IPS-20b (cell line): ENCODE data around the gene CHD6.

Experiments used
- H3K27ac ChIP-seq: one replicate; pipeline ENCODE4 v1.5.1; 2013; ENCODE audit warnings: low read length
- H3K27me3 ChIP-seq: 2 replicates; pipeline ENCODE4 v1.6.1; 2013; ENCODE audit warnings: mild to moderate bottlenecking, low read length, inconsistent platforms; ENCODE audit not compliant: insufficient read depth
- H3K36me3 ChIP-seq: 2 replicates; pipeline ENCODE4 v1.6.1; 2013; ENCODE audit warnings: low read depth, mild to moderate bottlenecking, inconsistent platforms, low read length, moderate library complexity; ENCODE audit not compliant: insufficient read depth
- H3K4me1 ChIP-seq: 2 replicates; pipeline ENCODE4 v1.6.1; 2013; ENCODE audit warnings: mild to moderate bottlenecking, control low read depth, inconsistent platforms, low read length, moderate library complexity; ENCODE audit not compliant: insufficient read depth
- H3K4me3 ChIP-seq: 2 replicates; pipeline ENCODE4 v1.5.1; 2013; ENCODE audit warnings: mild to moderate bottlenecking, low read length, inconsistent platforms
- H3K9ac ChIP-seq: 2 replicates; pipeline ENCODE4 v1.6.1; 2013; ENCODE audit warnings: low read depth, mild to moderate bottlenecking, inconsistent platforms, low read length, moderate library complexity
- H3K9me3 ChIP-seq: 2 replicates; pipeline ENCODE4 v1.6.1; 2013; ENCODE audit warnings: mild to moderate bottlenecking, low read depth, low read length, inconsistent platforms; ENCODE audit not compliant: insufficient read depth

CHD6 gene

DNA sequence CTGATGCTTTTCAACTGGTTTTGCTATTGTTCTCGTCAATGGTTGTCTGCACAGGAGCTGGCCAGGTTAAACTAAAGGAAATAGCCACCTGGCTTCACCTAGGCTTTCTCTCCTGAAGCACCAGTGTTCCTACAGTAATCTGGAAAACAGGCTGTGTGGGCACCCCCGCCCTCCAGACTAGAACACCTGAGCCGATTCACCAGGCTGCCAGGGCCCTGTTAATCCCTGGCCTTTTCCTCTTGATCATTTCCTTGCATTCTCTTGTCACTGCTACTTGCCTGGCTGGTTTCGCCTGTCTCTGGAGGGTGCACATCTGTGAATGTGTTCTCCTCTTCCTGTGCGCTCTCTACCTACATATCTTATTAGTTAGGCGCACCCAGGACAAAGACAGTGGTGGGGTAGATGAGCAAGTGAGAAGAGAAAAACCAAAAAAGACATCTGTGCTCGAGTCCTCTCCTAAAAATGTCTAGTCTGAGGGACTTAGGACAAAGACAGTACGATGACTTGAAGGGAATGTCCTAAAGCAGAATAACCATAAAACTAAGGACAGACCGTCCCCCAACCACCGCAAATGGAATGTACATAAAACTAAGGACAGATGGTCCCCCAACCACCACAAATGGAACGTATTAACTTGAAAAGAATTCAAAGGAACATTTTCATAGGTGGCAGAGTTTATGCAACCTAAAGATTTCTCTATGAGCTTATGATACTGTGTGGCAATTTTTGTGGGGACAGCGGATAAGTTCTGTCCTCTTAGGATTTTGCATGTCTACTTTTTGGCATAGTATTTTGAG is 205.7 kb downstream of the CHD6 start:
- Histone ChIP-seq H3K27ac (no peak overlapping the region), H3K36me3 (peaks cover 99% of the 10 kb centered on the region), H3K4me1 (no peaks in the 10 kb centered on the region), H3K9me3 (no peaks in the 10 kb centered on the region), H3K27me3 (no peaks in the 10 kb centered on the region), H3K4me3 (no peak overlapping the region), H3K9ac (no peak overlapping the region)

DNA sequence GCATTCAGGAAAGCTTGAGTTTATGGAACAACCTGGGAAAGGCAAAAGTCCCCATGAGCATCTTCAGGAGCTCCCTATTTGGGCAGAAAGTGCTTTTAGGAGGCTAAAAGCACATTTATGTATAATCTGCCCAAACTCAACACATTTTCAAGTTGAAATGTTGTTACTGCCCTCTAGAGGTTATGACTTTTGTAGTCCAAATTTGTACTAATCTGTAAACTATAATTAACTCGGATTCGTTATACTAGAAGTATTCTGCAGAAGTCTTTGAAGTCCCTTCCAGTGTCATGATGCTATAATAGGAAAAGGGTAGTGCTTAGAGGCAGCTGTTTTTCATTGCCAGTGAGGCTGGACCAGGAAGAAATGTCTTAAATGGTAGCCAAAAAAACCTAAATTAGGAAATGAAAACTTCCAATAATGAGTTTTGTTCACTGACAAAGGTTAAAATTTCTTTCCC is 206.8 kb downstream of the CHD6 start:
- H3K4me3 ChIP-seq: no peak overlapping the region
- no peaks in the 10 kb centered on the region for H3K9me3 ChIP-seq
- no peak overlapping the region for H3K9ac ChIP-seq
- H3K27ac ChIP-seq: no peak overlapping the region
- H3K4me1 ChIP-seq: no peaks in the 10 kb centered on the region
- H3K27me3 ChIP-seq: no peaks in the 10 kb centered on the region
- peaks cover 99% of the 10 kb centered on the region for H3K36me3 ChIP-seq

DNA sequence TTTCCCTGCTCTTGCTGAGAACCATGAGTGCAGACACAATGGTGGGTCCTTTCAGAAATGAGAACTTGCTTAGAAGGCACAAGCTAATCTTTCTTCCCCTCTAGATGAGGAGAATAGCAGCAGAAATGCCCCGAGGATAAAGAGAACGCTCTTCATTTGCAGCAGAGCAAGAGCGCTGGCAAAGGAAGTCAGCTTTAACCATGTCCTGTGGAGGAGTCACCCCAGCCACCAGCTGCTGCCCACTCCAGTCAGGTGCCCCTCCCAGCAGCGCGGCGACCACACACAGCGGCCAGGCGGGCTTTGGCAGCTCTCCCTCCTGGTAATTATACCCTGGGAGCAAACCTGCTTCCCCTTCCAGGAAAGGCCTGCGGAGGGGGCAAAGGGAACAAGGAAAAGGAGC is 209.2 kb downstream of the CHD6 start:
- H3K27ac ChIP-seq: no peak overlapping the region
- peaks cover 99% of the 10 kb centered on the region for H3K36me3 ChIP-seq
- H3K4me1 ChIP-seq: no peaks in the 10 kb centered on the region
- H3K4me3 ChIP-seq: no peak overlapping the region
- H3K9me3 ChIP-seq: no peaks in the 10 kb centered on the region
- H3K27me3 ChIP-seq: no peaks in the 10 kb centered on the region
- no peak overlapping the region for H3K9ac ChIP-seq

DNA sequence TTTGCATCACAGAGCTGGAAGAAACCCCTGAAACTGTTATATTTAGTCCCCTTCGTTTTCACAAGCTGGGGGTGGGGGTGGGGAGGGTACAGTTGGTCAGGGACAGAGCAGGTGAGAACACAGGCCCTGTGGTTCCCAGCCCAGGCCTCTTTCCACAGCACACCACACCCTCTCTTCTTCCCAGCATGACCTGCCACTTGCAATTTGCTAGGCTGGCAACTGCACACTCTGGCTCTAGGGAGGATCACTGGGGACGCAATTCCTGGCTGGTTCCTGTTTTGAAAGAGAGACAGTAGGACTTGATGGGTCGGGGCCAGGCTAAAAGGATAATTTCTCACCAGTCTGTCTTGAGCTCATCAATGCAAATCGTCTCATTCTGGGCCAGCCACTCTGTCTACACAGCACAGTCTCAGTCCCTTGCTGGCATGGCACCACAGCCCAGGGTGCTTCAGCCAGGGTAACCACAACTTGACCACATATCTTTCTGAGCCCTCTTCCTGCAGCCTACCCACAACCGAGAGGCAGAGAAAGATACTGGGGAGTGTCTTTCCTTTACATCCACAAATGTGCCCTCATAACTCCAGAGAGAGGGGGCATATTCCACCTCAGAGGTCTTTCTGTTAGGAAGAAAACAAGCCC is 209.9 kb downstream of the CHD6 start:
- H3K27ac ChIP-seq: no peak overlapping the region
- H3K9ac ChIP-seq: no peak overlapping the region
- H3K4me3 ChIP-seq: no peak overlapping the region
- H3K27me3 ChIP-seq: no peaks in the 10 kb centered on the region
- H3K9me3 ChIP-seq: no peaks in the 10 kb centered on the region
- peaks cover 99% of the 10 kb centered on the region for H3K36me3 ChIP-seq
- H3K4me1 ChIP-seq: no peaks in the 10 kb centered on the region

DNA sequence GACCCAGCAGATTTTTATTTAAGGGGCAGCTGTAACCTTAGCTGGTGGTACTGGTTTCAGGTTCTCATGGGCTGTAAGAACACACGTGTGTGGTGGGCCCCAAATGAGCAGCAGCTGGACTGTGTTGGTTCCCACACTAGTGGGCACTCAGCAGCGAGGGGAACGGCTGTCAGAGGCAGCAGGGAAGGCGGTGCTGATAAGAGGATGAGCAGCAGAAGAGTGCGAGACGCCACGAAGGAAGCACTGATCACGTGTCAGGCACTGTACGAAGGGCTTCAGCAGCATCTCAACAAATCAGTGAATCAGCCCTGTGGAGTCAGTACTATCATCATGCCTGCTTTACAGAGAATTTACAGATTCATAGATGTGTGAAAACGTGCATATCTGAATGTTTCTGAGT is 210.6 kb downstream of the CHD6 start:
- no peak overlapping the region for H3K9ac ChIP-seq
- no peak overlapping the region for H3K27ac ChIP-seq
- no peak overlapping the region for H3K4me3 ChIP-seq
- peaks cover 95% of the 10 kb centered on the region for H3K36me3 ChIP-seq
- H3K27me3 ChIP-seq: no peaks in the 10 kb centered on the region
- H3K9me3 ChIP-seq: no peaks in the 10 kb centered on the region
- H3K4me1 ChIP-seq: no peaks in the 10 kb centered on the region

DNA sequence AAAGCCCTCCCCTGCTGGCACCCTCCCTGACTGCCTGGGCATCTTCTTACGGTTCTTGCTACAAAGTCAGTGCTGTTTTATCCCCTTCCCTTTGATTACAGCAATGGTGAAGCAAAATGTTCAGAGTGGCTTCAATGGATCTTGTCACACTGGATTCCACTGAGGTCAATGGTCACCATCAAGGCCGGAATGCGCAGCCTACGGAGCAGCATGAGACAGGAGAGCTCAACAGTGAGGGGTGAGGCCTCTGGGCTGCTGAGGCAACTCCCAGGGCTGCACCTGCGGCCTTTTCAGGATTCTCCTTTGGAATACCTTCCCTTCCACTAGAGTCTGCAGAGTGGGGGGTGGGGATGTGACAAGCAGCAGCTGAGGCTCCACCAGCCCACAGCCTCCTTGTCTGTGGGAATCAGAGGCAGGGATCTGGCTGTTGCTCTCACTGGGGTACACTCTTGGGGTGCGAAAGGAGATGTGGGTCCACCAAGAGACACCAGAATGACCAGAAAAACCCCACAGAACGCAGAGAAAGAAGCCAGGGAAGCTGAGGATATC is 211.2 kb downstream of the CHD6 start:
- Histone ChIP-seq H3K4me1 (no peaks in the 10 kb centered on the region), H3K36me3 (peaks cover 89% of the 10 kb centered on the region), H3K27me3 (no peaks in the 10 kb centered on the region), H3K27ac (no peak overlapping the region), H3K9ac (no peak overlapping the region), H3K4me3 (no peak overlapping the region), H3K9me3 (no peaks in the 10 kb centered on the region)

DNA sequence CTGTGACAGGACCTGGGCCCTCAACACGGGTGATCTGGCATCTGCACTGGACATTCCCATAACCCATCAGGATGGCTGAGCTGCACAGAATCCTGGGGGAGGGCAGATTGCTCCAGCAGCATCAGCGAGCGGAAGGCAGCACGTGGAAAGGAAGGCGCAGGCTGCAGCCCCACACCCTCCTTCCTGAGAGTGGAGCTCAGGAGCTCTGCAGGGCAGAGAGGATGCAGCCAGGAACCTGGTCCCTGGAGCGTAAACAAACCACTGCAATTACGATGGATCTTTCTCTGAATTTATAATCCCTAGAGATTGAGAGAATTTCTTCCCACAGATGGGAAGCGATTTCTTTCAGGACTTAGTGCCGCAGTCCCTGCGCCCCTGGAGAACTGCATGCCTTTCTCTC is 211.8 kb downstream of the CHD6 start:
- H3K27me3 ChIP-seq: no peaks in the 10 kb centered on the region
- no peaks in the 10 kb centered on the region for H3K4me1 ChIP-seq
- H3K36me3 ChIP-seq: peaks cover 83% of the 10 kb centered on the region
- no peaks in the 10 kb centered on the region for H3K9me3 ChIP-seq
- no peak overlapping the region for H3K27ac ChIP-seq
- H3K4me3 ChIP-seq: no peak overlapping the region
- no peak overlapping the region for H3K9ac ChIP-seq

DNA sequence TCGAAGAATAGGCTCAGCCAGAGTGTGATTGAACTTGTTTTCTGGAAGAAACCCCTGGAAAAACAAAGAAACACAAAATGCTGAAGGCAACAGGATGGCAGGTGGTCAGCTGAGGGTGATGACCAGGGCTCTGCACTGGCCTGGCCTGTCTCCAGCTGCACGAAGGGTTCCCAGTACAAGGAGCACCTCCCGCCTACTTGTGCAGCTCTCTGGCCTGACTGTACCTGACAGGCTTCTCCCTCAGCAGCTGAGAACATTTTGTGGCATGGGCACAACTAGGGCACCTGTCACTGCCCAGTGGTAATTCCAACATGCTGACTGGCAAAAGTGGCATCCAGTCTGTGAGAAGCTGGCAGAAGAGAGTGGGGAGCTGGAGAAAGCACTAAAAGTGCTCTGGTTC is 212.7 kb downstream of the CHD6 start:
- no peak overlapping the region for H3K9ac ChIP-seq
- H3K27ac ChIP-seq: no peak overlapping the region
- no peaks in the 10 kb centered on the region for H3K27me3 ChIP-seq
- H3K4me1 ChIP-seq: no peaks in the 10 kb centered on the region
- no peak overlapping the region for H3K4me3 ChIP-seq
- H3K36me3 ChIP-seq: peaks cover 74% of the 10 kb centered on the region
- no peaks in the 10 kb centered on the region for H3K9me3 ChIP-seq

DNA sequence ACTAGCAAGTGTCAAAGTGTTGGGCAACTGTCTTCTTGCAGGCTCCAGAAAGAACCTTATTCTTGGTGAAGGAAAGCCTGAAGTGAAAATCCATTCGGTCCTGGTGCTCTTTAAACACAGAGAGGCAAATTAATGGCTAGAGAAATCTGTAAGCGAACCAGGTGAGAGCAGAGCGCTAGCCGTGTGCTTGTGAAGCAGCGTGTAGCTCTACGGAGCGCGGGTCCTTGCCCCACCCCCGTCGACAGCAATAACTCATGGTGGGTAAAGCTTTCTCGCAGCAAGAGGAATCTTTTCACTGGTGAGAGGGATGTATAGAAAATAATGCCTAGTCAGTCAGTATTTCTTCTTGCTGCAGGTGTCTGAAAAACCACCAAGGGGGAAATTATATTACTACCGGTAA is 214.6 kb downstream of the CHD6 start:
- no peak overlapping the region for H3K4me3 ChIP-seq
- H3K4me1 ChIP-seq: no peaks in the 10 kb centered on the region
- H3K27ac ChIP-seq: no peak overlapping the region
- H3K9ac ChIP-seq: no peak overlapping the region
- H3K9me3 ChIP-seq: no peaks in the 10 kb centered on the region
- no peaks in the 10 kb centered on the region for H3K27me3 ChIP-seq
- H3K36me3 ChIP-seq: peaks cover 55% of the 10 kb centered on the region

DNA sequence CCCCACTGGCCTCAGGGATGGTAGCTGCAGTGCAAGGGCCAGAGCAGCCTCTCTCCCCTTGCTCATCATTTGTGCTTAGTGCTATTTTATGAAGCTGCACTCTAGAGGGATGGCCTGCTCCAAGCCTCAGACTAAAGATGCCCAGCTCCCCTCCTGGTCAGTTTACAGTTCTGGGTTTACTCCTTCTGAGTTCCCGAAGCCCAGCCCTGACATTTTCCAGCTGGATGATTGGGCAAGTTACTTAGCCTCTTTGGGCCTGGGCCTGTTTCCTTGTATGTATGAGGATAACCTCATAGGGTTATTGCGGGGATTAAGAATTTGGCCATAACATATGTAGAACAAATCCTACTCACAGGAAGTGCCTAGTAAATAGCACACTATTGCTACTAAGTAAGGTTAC is 219.8 kb downstream of the CHD6 start:
- Histone ChIP-seq H3K4me3 (no peak overlapping the region), H3K4me1 (peaks cover 7% of the 10 kb centered on the region; the same call in 1 of the 2 replicates), H3K36me3 (peaks cover 5% of the 10 kb centered on the region; the same call in 1 of the 2 replicates), H3K27ac (no peak overlapping the region), H3K9ac (no peak overlapping the region), H3K27me3 (no peaks in the 10 kb centered on the region), H3K9me3 (no peaks in the 10 kb centered on the region)

DNA sequence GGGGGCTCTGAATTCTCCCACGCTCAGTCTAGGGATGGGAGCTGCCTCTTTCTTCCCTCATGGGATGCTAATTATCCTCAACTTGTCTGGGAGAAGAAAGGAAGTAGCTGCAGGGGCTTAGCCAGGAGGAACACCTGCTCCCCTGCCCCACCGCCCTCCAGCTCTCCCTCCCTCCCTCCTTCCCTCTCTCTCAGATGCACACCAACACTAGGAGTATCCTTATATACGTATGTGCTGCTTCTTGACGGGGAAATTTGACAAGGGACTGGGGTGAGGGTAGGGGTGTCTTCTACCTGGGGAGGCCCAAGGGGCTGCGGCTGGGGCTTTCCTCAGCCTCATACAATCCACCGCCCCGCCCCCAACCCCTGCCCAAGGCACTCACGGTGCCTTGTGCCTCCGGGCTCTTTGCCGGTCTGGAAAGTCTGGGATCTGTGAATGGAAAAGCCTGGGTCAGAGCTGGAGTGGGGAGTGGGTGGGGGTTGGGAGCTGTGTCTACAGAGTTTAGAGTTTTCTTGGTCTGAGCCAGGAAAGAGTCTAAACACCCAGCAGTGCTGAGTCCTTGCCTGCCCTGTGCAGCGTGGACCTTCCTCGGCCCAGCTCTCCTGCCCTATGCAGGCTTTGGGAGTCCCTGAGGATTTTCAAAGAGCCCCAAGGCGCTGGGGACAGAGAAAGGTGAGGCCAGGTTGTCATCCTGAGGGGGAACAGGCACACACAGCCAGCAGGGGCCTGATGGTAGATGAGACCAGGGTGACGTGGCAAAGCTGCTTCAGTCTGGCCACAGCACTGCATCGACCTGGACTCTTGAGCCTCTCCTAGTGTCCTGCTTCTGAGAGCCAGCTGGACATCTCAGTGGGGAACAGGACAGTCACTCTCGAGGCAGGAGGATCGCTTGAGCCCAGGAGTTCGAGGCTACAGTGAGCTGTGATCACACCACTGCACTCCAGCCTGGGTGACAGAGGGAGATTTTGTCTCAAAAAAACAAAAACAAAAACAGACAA is 222.2 kb downstream of the CHD6 start:
- no peaks in the 10 kb centered on the region for H3K36me3 ChIP-seq
- peak overlapping the region; percentile 48 for H3K9ac ChIP-seq
- no peak overlapping the region for H3K4me3 ChIP-seq
- H3K4me1 ChIP-seq: peaks cover 7% of the 10 kb centered on the region; the same call in 1 of the 2 replicates
- H3K27me3 ChIP-seq: no peaks in the 10 kb centered on the region
- H3K27ac ChIP-seq: no peak overlapping the region
- H3K9me3 ChIP-seq: no peaks in the 10 kb centered on the region
